Caco-2 (cell line): ENCODE data around the gene ROGDI. TPM values are rescaled to one million over a fixed set of nuclear protein-coding genes. Genes with fewer than 3 reads are reported as not detected.

Experiments used
- BruUV-seq: library from RNA; stranded (reverse); fragments of 400-500 nt; replicated peaks from 2 replicates; lab custom pipeline; 2021; lab: Mats Ljungman, UMichigan
- CTCF ChIA-PET: fragments of 300-600 bp; sonication (Branson Sonifier 250); formaldehyde crosslinking; loops from one replicate; lab custom pipeline; 2022; ENCODE audit warnings: antibody characterized with exemption; lab: Charles Lee
- POLR2A ChIA-PET: fragments of 300-600 bp; sonication (Branson Sonifier 250); formaldehyde crosslinking; loops from one replicate; lab custom pipeline; 2022; ENCODE audit warnings: antibody characterized with exemption; lab: Charles Lee
- DNase-seq, 2 experiments: peaks; one replicate each; pipeline versions ENCODE4 v3.0.0 to v3.0.0-alpha.2; 2020 to 2022
- H3K27me3 ChIP-seq: replicated peaks from 2 replicates; pipeline ENCODE4 v1.6.0; 2011; ENCODE audit warnings: low read length; ENCODE audit not compliant: control insufficient read depth, insufficient read depth
- H3K36me3 ChIP-seq: 2 replicates; pipeline ENCODE4 v1.5.1; 2011; ENCODE audit warnings: low read length; ENCODE audit not compliant: control insufficient read depth, insufficient read depth
- H3K4me1 ChIP-seq: fragments of 250-450 bp; sonication (Bioruptor Pico); 2 replicates; pipeline ENCODE4 v1.5.1; 2020; ENCODE audit warnings: mild to moderate bottlenecking
- H3K4me3 ChIP-seq: 2 replicates; pipeline ENCODE4 v1.5.1; 2011; ENCODE audit warnings: low read depth, mild to moderate bottlenecking, control low read depth, low read length
- H3K9me3 ChIP-seq: fragments of 250-450 bp; sonication (Bioruptor Pico); 2 replicates; pipeline ENCODE4 v1.5.1; 2020; ENCODE audit warnings: mild to moderate bottlenecking, moderate library complexity
- H3K27ac Mint-ChIP-seq: one replicate; pipeline ENCODE4 v1.8.0; 2022; ENCODE audit warnings: mixed read lengths; ENCODE audit not compliant: unreplicated experiment
- H3K27me3 Mint-ChIP-seq: one replicate; pipeline ENCODE4 v1.8.0; 2022; ENCODE audit warnings: mixed read lengths; ENCODE audit not compliant: insufficient read depth, unreplicated experiment
- H3K36me3 Mint-ChIP-seq: one replicate; pipeline ENCODE4 v1.8.0; 2022; ENCODE audit warnings: mild to moderate bottlenecking, mixed read lengths; ENCODE audit not compliant: insufficient read depth, unreplicated experiment
- H3K4me1 Mint-ChIP-seq: one replicate; pipeline ENCODE4 v1.8.0; 2022; ENCODE audit warnings: low read depth, mixed read lengths; ENCODE audit not compliant: unreplicated experiment
- H3K4me3 Mint-ChIP-seq: one replicate; pipeline ENCODE4 v1.8.0; 2022; ENCODE audit warnings: mild to moderate bottlenecking, moderate library complexity, mixed read lengths; ENCODE audit not compliant: unreplicated experiment
- H3K9me3 Mint-ChIP-seq: one replicate; pipeline ENCODE4 v1.8.0; 2022; ENCODE audit warnings: mixed read lengths; ENCODE audit not compliant: unreplicated experiment
- CTCF ChIP-seq, 2 experiments: fragments of 200-600 bp in 1 of 2; IDR thresholded peaks; 1 replicate in 1 of 2; 2 replicates in 1 of 2; pipeline versions ENCODE4 v1.5.1 to v1.8.0; 2011 to 2022; ENCODE audit warnings: antibody characterized with exemption in 1 of 2, control low read depth in 1 of 2, inconsistent platforms in 1 of 2, low read depth in 1 of 2, low read length in 1 of 2, mild to moderate bottlenecking in 1 of 2, moderate library complexity in 1 of 2; ENCODE audit not compliant: insufficient read depth in 1 of 2, severe bottlenecking in 1 of 2, unreplicated experiment in 1 of 2
- intact Hi-C: fragments of 100-400 bp; cut with micrococcal nuclease; formaldehyde crosslinking; loops from one replicate; pipeline ENCODE4 v1.10.0; 2022; ENCODE audit not compliant: unreplicated experiment
- total RNA-seq: library from RNA; stranded (reverse); gene quantifications from 2 replicates; pipeline ENCODE4 v1.2.3, GENCODE V29; 2022

ROGDI gene
- total RNA-seq, 1 experiment from 2014 or later: 18.2 TPM

- Histone ChIP-seq H3K4me1 (no peaks in the 10 kb centered on the region), H3K27me3 (no peaks in the 10 kb centered on the region), H3K36me3 (no peaks in the 10 kb centered on the region; the same call in none of the 2 replicates), H3K4me3 (no peak overlapping the region), H3K9me3 (no peaks in the 10 kb centered on the region)
- no peak for TF ChIP-seq CTCF (IDR thresholded peaks at IDR 0.05; ENCODE audit: insufficient read depth in 1 of 2, low read depth in 1 of 2, low read length in 1 of 2, severe bottlenecking in 1 of 2, unreplicated experiment in 1 of 2)
- Mint-ChIP-seq H3K9me3 (no peaks in the 10 kb centered on the region), H3K27me3 (no peaks in the 10 kb centered on the region), H3K4me1 (no peaks in the 10 kb centered on the region), H3K4me3 (no peak overlapping the region), H3K27ac (peak overlapping the region; percentile 58), H3K36me3 (peaks cover 82% of the 10 kb centered on the region)
- intact Hi-C loops: no loop called here
- ChIA-PET CTCF (interaction anchor here (0.6 kb wide), 1 partner anchor 31 kb away, joined by 3 read pairs; no protein-coding TSS in a partner anchor), POLR2A (no interaction called here)
- BruUV-seq: no TSS peak
- DNase-seq: no peak
Observed at GRCh38 chr16:4837733-4838501, 35.5 kb upstream of the ROGDI start.

- no peaks in the 10 kb centered on the region for H3K27me3 ChIP-seq
- Mint-ChIP-seq H3K9me3 (no peaks in the 10 kb centered on the region), H3K27me3 (no peaks in the 10 kb centered on the region), H3K36me3 (peaks cover 82% of the 10 kb centered on the region), H3K4me1 (no peaks in the 10 kb centered on the region), H3K4me3 (no peak overlapping the region), H3K27ac (peak overlapping the region; percentile 58)
- no peak overlapping the region for H3K4me3 ChIP-seq
- ChIA-PET POLR2A (no interaction called here), CTCF (no interaction called here)
- BruUV-seq: no TSS peak
- DNase-seq: no peak
- intact Hi-C loops: no loop called here
- TF ChIP-seq CTCF (IDR thresholded peaks at IDR 0.05; ENCODE audit: insufficient read depth in 1 of 2, low read depth in 1 of 2, low read length in 1 of 2, severe bottlenecking in 1 of 2, unreplicated experiment in 1 of 2): no peak
- no peaks in the 10 kb centered on the region for H3K9me3 ChIP-seq
- H3K36me3 ChIP-seq: no peaks in the 10 kb centered on the region; the same call in none of the 2 replicates
- no peaks in the 10 kb centered on the region for H3K4me1 ChIP-seq
Observed at GRCh38 chr16:4836727-4837126, 34.3 kb upstream of the ROGDI start.

GRCh38 chr16:4833584-4833983 lies 31.2 kb upstream of the ROGDI start:
- no peak for DNase-seq
- H3K27me3 ChIP-seq: no peaks in the 10 kb centered on the region
- no peaks in the 10 kb centered on the region for H3K9me3 ChIP-seq
- H3K36me3 ChIP-seq: no peaks in the 10 kb centered on the region; the same call in 1 of the 2 replicates
- TF ChIP-seq CTCF (IDR thresholded peaks at IDR 0.05; ENCODE audit: insufficient read depth in 1 of 2, low read depth in 1 of 2, low read length in 1 of 2, severe bottlenecking in 1 of 2, unreplicated experiment in 1 of 2): no peak
- ChIA-PET CTCF (interaction anchor here (0.6 kb wide), 1 partner anchor 115 kb away, joined by 3 read pairs; no protein-coding TSS in a partner anchor), POLR2A (interaction anchor here (1.0 kb wide), 1 partner anchor 78 kb away, joined by 3 read pairs; no protein-coding TSS in a partner anchor)
- Mint-ChIP-seq H3K36me3 (peaks cover 78% of the 10 kb centered on the region), H3K27ac (no peak overlapping the region), H3K27me3 (no peaks in the 10 kb centered on the region), H3K4me1 (no peaks in the 10 kb centered on the region), H3K4me3 (no peak overlapping the region), H3K9me3 (no peaks in the 10 kb centered on the region)
- no peaks in the 10 kb centered on the region for H3K4me1 ChIP-seq
- no TSS peak for BruUV-seq
- H3K4me3 ChIP-seq: no peak overlapping the region
- intact Hi-C loops: no loop called here
